GM10266 (cell line): ENCODE results near the gene RERE.

Experiments
- DNase-seq: peaks from one replicate; pipeline ENCODE4 v3.0.0; 2012; ENCODE audit errors: extremely low spot score
- CTCF ChIP-seq: IDR thresholded peaks from 2 replicates; pipeline ENCODE4 v1.5.1; 2012; ENCODE audit warnings: mild to moderate bottlenecking, low read depth; ENCODE audit not compliant: control insufficient read depth, insufficient read depth; ENCODE audit errors: missing control alignments

The RERE gene

GRCh38 chr1:8520483-8520966 lies 296.9 kb downstream of the RERE start:
- TF ChIP-seq CTCF, result no peak
- DNase-seq, result no peak

GRCh38 chr1:8519167-8519566 lies 298.3 kb downstream of the RERE start:
- no peak for TF ChIP-seq CTCF
- no peak for DNase-seq

- TF ChIP-seq CTCF, result no peak
- no peak for DNase-seq
These were observed 299.0 kb downstream of the RERE start for GRCh38 chr1:8518490-8518801.

- no peak for TF ChIP-seq CTCF
- no peak for DNase-seq
These were observed 299.6 kb downstream of the RERE start for GRCh38 chr1:8517661-8518489.

GRCh38 chr1:8516793-8517556 lies 300.5 kb downstream of the RERE start:
- no peak for TF ChIP-seq CTCF

GRCh38 chr1:8516278-8516777 lies 301.1 kb downstream of the RERE start:
- no peak for TF ChIP-seq CTCF
- DNase-seq, result no peak

More at GRCh38 chr1:8516793-8517556, 300.5 kb downstream of the RERE start:
- DNase-seq, result no peak
